Activated CD8-positive, alpha-beta memory T cell treated with anti-CD3 and anti-CD28 coated beads for 36 hours (primary cell): ENCODE data around the gene NRN1L. TPM values are rescaled to one million over a fixed set of nuclear protein-coding genes. Genes with fewer than 3 reads are reported as not detected.
"Not testable (repeated sequence)": the region's sequence is repeated elsewhere in the genome, so short reads cannot be mapped to it uniquely, and the experiment has no call there.

ENCODE experiments used
- CTCF ChIA-PET: fragments of 350-600 bp; sonication (Branson Sonifier 250); formaldehyde crosslinking; loops from one replicate; lab custom pipeline; 2021; ENCODE audit warnings: antibody characterized with exemption; lab: Charles Lee
- POLR2A ChIA-PET: fragments of 350-600 bp; sonication (Branson Sonifier 250); formaldehyde crosslinking; loops from one replicate; lab custom pipeline; 2021; ENCODE audit warnings: antibody characterized with exemption; lab: Charles Lee
- total RNA-seq, 2 experiments: library from RNA; stranded (reverse); gene quantifications; one replicate each; pipeline ENCODE4 v1.2.3, GENCODE V29; 2021

Gene NRN1L
- total RNA-seq, 2 experiments from 2014 or later = 0.59 to 1.1 TPM

- ChIA-PET POLR2A (no interaction called here), CTCF (interaction anchor here (0.9 kb wide), 1 partner anchor 42 kb away, joined by 4 read pairs; no protein-coding TSS in a partner anchor)
These were observed 27.6 kb upstream of the NRN1L start for GRCh38 chr16:67856927-67857546.

- ChIA-PET POLR2A (no interaction called here), CTCF (interaction anchor here (0.9 to 1.1 kb wide), 2 partner anchors 26 to 43 kb away, joined by 4 read pairs; no protein-coding TSS in a partner anchor)
These were observed 27.0 kb upstream of the NRN1L start for GRCh38 chr16:67857547-67858233.

GRCh38 chr16:67858500-67858899 lies 26.2 kb upstream of the NRN1L start:
- ChIA-PET CTCF (interaction anchor here (0.7 to 1.1 kb wide), 3 partner anchors 25 to 265 kb away, joined by 3 to 4 read pairs (median 4); no protein-coding TSS in a partner anchor), POLR2A (no interaction called here)

GRCh38 chr16:67860589-67861398 lies 23.9 kb upstream of the NRN1L start:
- ChIA-PET CTCF (no interaction called here), POLR2A (no interaction called here)

- CTCF ChIA-PET = interaction anchor here (0.8 to 1.0 kb wide), 3 partner anchors 11 to 67 kb away, joined by 3 to 4 read pairs (median 3); no protein-coding TSS in a partner anchor
- POLR2A ChIA-PET = interaction anchor here (0.6 kb wide), 1 partner anchor 11 kb away, joined by 3 read pairs; no protein-coding TSS in a partner anchor
These were observed 22.8 kb upstream of the NRN1L start for GRCh38 chr16:67861877-67862276.

- ChIA-PET POLR2A (no interaction called here), CTCF (interaction anchor here (1.0 to 1.2 kb wide), 2 partner anchors 46 to 66 kb away, joined by 4 read pairs; no protein-coding TSS in a partner anchor)
These were observed 21.8 kb upstream of the NRN1L start for GRCh38 chr16:67862623-67863583.

GRCh38 chr16:67864044-67864443 lies 20.6 kb upstream of the NRN1L start:
- POLR2A ChIA-PET = not testable (repeated sequence)
- CTCF ChIA-PET = interaction anchor here (0.7 kb wide), 1 partner anchor 342 kb away, joined by 5 read pairs; no protein-coding TSS in a partner anchor

- CTCF ChIA-PET = interaction anchor here (0.7 to 1.0 kb wide), 3 partner anchors 48 to 341 kb away, joined by 3 to 5 read pairs (median 5); no protein-coding TSS in a partner anchor
- POLR2A ChIA-PET = no interaction called here
These were observed 20.1 kb upstream of the NRN1L start for GRCh38 chr16:67864594-67864993.

GRCh38 chr16:67865318-67865717 lies 19.4 kb upstream of the NRN1L start:
- ChIA-PET CTCF (interaction anchor here (1.0 to 1.8 kb wide), 3 partner anchors 46 to 64 kb away, joined by 3 to 5 read pairs (median 4); no protein-coding TSS in a partner anchor), POLR2A (interaction anchor here (0.6 kb wide), 1 partner anchor 26 kb away, joined by 3 read pairs; no protein-coding TSS in a partner anchor)

- POLR2A ChIA-PET = no interaction called here
These were observed 16.4 kb upstream of the NRN1L start for GRCh38 chr16:67868290-67868689.

GRCh38 chr16:67869653-67870052 lies 15.0 kb upstream of the NRN1L start:
- CTCF ChIA-PET = no interaction called here
- POLR2A ChIA-PET = interaction anchor here (0.7 kb wide), 1 partner anchor 21 kb away, joined by 3 read pairs; no protein-coding TSS in a partner anchor

More at GRCh38 chr16:67868290-67868689, 16.4 kb upstream of the NRN1L start:
- CTCF ChIA-PET = interaction anchor here (1.3 kb wide), 1 partner anchor 15 kb away, joined by 4 read pairs; no protein-coding TSS in a partner anchor

- POLR2A ChIA-PET = interaction anchor here (0.6 to 0.8 kb wide), 2 partner anchors 37 to 858 kb away, joined by 3 read pairs; no protein-coding TSS in a partner anchor
- CTCF ChIA-PET = interaction anchor here (0.6 to 1.3 kb wide), 5 partner anchors 12 to 204 kb away, joined by 3 to 6 read pairs (median 4); no protein-coding TSS in a partner anchor
These were observed 13.4 kb upstream of the NRN1L start for GRCh38 chr16:67871256-67871655.

GRCh38 chr16:67872131-67872630 lies 12.5 kb upstream of the NRN1L start:
- CTCF ChIA-PET = interaction anchor here (0.6 to 1.3 kb wide), 2 partner anchors 12 to 56 kb away, joined by 4 to 6 read pairs; no protein-coding TSS in a partner anchor
- POLR2A ChIA-PET = interaction anchor here (0.8 kb wide), 1 partner anchor 38 kb away, joined by 3 read pairs; no protein-coding TSS in a partner anchor

- ChIA-PET POLR2A (interaction anchor here (0.6 to 0.8 kb wide), 2 partner anchors 11 to 32 kb away, joined by 3 read pairs; no protein-coding TSS in a partner anchor), CTCF (interaction anchor here (1.1 to 1.7 kb wide), 4 partner anchors 11 to 56 kb away, joined by 3 to 10 read pairs (median 6); no protein-coding TSS in a partner anchor)
These were observed 11.9 kb upstream of the NRN1L start, which contains the start of gene EDC4 for GRCh38 chr16:67872631-67873434. Gene EDC4 (plus strand): TSS chr16:67873052. CDS start chr16:67873262, 210 bp downstream.

GRCh38 chr16:67873435-67874370 lies 11.0 kb upstream of the NRN1L start:
- CTCF ChIA-PET = interaction anchor here (1.1 to 1.7 kb wide), 7 partner anchors 10 to 307 kb away, joined by 3 to 10 read pairs (median 4); partner anchors contain the start of gene DDX28
- POLR2A ChIA-PET = interaction anchor here (0.6 to 0.8 kb wide), 2 partner anchors 12 to 33 kb away, joined by 3 read pairs; no protein-coding TSS in a partner anchor
